ENCODE results near the gene ROGDI.

- TF ChIP-seq EZH2 (IDR thresholded peaks at IDR 0.05; ENCODE audit: borderline replicate concordance, insufficient read depth, low read depth, low read length, poor library complexity, severe bottlenecking) = no peak
- TF ChIP-seq, protein P1, sequence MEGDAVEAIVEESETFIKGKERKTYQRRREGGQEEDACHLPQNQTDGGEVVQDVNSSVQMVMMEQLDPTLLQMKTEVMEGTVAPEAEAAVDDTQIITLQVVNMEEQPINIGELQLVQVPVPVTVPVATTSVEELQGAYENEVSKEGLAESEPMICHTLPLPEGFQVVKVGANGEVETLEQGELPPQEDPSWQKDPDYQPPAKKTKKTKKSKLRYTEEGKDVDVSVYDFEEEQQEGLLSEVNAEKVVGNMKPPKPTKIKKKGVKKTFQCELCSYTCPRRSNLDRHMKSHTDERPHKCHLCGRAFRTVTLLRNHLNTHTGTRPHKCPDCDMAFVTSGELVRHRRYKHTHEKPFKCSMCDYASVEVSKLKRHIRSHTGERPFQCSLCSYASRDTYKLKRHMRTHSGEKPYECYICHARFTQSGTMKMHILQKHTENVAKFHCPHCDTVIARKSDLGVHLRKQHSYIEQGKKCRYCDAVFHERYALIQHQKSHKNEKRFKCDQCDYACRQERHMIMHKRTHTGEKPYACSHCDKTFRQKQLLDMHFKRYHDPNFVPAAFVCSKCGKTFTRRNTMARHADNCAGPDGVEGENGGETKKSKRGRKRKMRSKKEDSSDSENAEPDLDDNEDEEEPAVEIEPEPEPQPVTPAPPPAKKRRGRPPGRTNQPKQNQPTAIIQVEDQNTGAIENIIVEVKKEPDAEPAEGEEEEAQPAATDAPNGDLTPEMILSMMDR (IDR thresholded peaks at IDR 0.05) = no peak
These were observed 1.7 kb upstream of the ROGDI start for GRCh38 chr16:4803898-4804762.
